Measurements from ENCODE around the gene TCF20. TPM values are rescaled to one million over a fixed set of nuclear protein-coding genes. Genes with fewer than 3 reads are reported as not detected.

Gene TCF20
- total RNA-seq, 4 donors from 2014 or later: 26.0 to 47.9 (median 41.8) TPM

- Histone ChIP-seq H3K9me3 (no peaks in the 10 kb centered on the region), H3K36me3 (no peaks in the 10 kb centered on the region), H3K27ac (no peak overlapping the region), H3K27me3 (peaks cover 22% of the 10 kb centered on the region), H3K4me1 (peaks cover 0 to 16% (median 4%) of the 10 kb centered on the region in 3 donors), H3K4me3 (no peak overlapping the region)
- TF ChIP-seq POLR2A (IDR thresholded peaks at IDR 0.05) (no peak), EP300 (IDR thresholded peaks at IDR 0.05) (no peak), CTCF (IDR thresholded peaks at IDR 0.05) (no peak), POLR2AphosphoS5 (IDR thresholded peaks at IDR 0.05) (no peak)
- ATAC-seq: no peak
- WGBS, 2 donors (ENCODE audit: low coverage in 1 of 2): 77 to 85% methylated on average over 2 of the region's 5 CpGs
Observed at GRCh38 chr22:42288791-42289190, 18.3 kb upstream of the TCF20 start.

- no peaks in the 10 kb centered on the region for H3K9me3 ChIP-seq
- no peak for TF ChIP-seq POLR2A (IDR thresholded peaks at IDR 0.05)
- TF ChIP-seq EP300 (IDR thresholded peaks at IDR 0.05): no peak
- no peaks in the 10 kb centered on the region for H3K36me3 ChIP-seq
- H3K27me3 ChIP-seq: peaks cover 28% of the 10 kb centered on the region
- no peak for ATAC-seq
- H3K4me1 ChIP-seq: peaks cover 0 to 30% (median 10%) of the 10 kb centered on the region in 3 donors
- 54 to 68% methylated on average over 8 of the region's 8 CpGs for WGBS, 2 donors (ENCODE audit: low coverage in 1 of 2)
- H3K4me3 ChIP-seq: no peak overlapping the region
- H3K27ac ChIP-seq: no peak overlapping the region
Observed at GRCh38 chr22:42287174-42287890, 16.9 kb upstream of the TCF20 start.

- Histone ChIP-seq H3K9me3 (no peaks in the 10 kb centered on the region), H3K36me3 (no peaks in the 10 kb centered on the region), H3K27ac (no peak overlapping the region), H3K4me1 (peaks cover 0 to 34% (median 10%) of the 10 kb centered on the region in 3 donors), H3K27me3 (peaks cover 28% of the 10 kb centered on the region), H3K4me3 (no peak overlapping the region)
- no peak for ATAC-seq
- TF ChIP-seq POLR2A (IDR thresholded peaks at IDR 0.05): no peak
- no peak for TF ChIP-seq POLR2AphosphoS5 (IDR thresholded peaks at IDR 0.05)
- no peak for TF ChIP-seq EP300 (IDR thresholded peaks at IDR 0.05)
- no peak for TF ChIP-seq CTCF (IDR thresholded peaks at IDR 0.05)
- WGBS, 2 donors (ENCODE audit: low coverage in 1 of 2): 87% methylated on average over 2 of the region's 3 CpGs; no CpG with 5 or more reads in 1 of the 2 donors
Observed at GRCh38 chr22:42286205-42286604, 15.8 kb upstream of the TCF20 start.

- 90% methylated on average over 5 of the region's 5 CpGs; no CpG with 5 or more reads in 1 of the 2 donors for WGBS, 2 donors (ENCODE audit: low coverage in 1 of 2)
- Histone ChIP-seq H3K4me1 (peaks cover 0 to 34% (median 10%) of the 10 kb centered on the region in 3 donors), H3K9me3 (no peaks in the 10 kb centered on the region), H3K27me3 (peaks cover 28% of the 10 kb centered on the region), H3K36me3 (no peaks in the 10 kb centered on the region), H3K27ac (no peak overlapping the region), H3K4me3 (no peak overlapping the region)
- ATAC-seq: no peak
- no peak for TF ChIP-seq CTCF (IDR thresholded peaks at IDR 0.05)
- no peak for TF ChIP-seq POLR2AphosphoS5 (IDR thresholded peaks at IDR 0.05)
Observed at GRCh38 chr22:42285604-42286003, 15.2 kb upstream of the TCF20 start.

- TF ChIP-seq POLR2AphosphoS5 (IDR thresholded peaks at IDR 0.05) (no peak), POLR2A (IDR thresholded peaks at IDR 0.05) (no peak), CTCF (IDR thresholded peaks at IDR 0.05) (no peak), EP300 (IDR thresholded peaks at IDR 0.05) (no peak)
- Histone ChIP-seq H3K9me3 (no peaks in the 10 kb centered on the region), H3K4me3 (no peak overlapping the region), H3K36me3 (no peaks in the 10 kb centered on the region), H3K27me3 (peaks cover 28% of the 10 kb centered on the region), H3K27ac (no peak overlapping the region), H3K4me1 (peaks cover 0 to 28% (median 10%) of the 10 kb centered on the region in 3 donors)
- WGBS, 2 donors (ENCODE audit: low coverage in 1 of 2): no CpG with 5 or more reads among the region's 14 CpGs
- no peak for ATAC-seq
Observed at GRCh38 chr22:42284643-42285181, 14.3 kb upstream of the TCF20 start.

Data from gastroesophageal sphincter (tissue), 4 donors.